Stimulated activated memory B cell treated with anti-CD40 and anti-IgM and Interleukin-4, amounts not matched to agents 10 μg/mL and 1 μg/mL and 100 μg/mL, for 72 hours (primary cell): Measurements from ENCODE around the gene DPEP2.
A peak's percentile ranks its signal among the peaks of the same experiment; 100 is the strongest.
"Not testable (repeated sequence)": the region's sequence is repeated elsewhere in the genome, so short reads cannot be mapped to it uniquely, and the experiment has no call there.

ENCODE experiments used
- ATAC-seq: fragments of 150-1000 bp; cut with Tn5 transposase; 2 replicates; pipeline ENCODE4 v1.10.0; 2021
- H3K27ac Mint-ChIP-seq: one replicate; pipeline ENCODE4 v1.8.0; 2022; ENCODE audit warnings: mild to moderate bottlenecking, mixed read lengths
- H3K27me3 Mint-ChIP-seq: one replicate; pipeline ENCODE4 v1.8.0; 2022; ENCODE audit warnings: mixed read lengths
- H3K36me3 Mint-ChIP-seq: one replicate; pipeline ENCODE4 v1.8.0; 2022; ENCODE audit warnings: mixed read lengths
- H3K4me1 Mint-ChIP-seq: one replicate; pipeline ENCODE4 v1.8.0; 2022; ENCODE audit warnings: mixed read lengths
- H3K4me3 Mint-ChIP-seq: one replicate; pipeline ENCODE4 v1.8.0; 2022; ENCODE audit warnings: mild to moderate bottlenecking, moderate library complexity, mixed read lengths
- H3K9me3 Mint-ChIP-seq: one replicate; pipeline ENCODE4 v1.8.0; 2022; ENCODE audit warnings: mixed read lengths

DPEP2 gene

DNA sequence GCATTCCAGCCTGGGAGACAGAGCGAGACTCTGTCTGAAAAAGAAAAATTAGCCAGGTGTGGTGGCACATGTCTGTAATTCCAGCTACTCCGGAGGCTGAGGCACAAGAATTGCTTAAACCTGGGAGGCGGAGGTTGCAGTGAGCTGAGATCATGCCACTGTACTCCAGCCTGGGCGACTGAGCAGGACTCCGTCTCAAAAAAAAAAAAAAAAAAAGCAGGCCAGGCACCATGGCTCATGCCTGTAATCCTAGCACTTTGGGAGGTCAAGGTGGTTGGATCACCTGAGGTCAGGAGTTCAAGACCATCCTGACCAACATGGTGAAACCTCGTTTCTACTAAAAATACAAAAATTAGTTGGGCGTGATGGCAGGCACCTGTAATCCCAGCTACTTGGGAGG is 27.0 kb downstream of the DPEP2 start:
- not testable (repeated sequence) for H3K27me3 Mint-ChIP-seq, H3K36me3 Mint-ChIP-seq, H3K4me3 Mint-ChIP-seq, H3K27ac Mint-ChIP-seq, ATAC-seq, H3K9me3 Mint-ChIP-seq
- H3K4me1 Mint-ChIP-seq, result peaks cover 36% of the 10 kb centered on the region

DNA sequence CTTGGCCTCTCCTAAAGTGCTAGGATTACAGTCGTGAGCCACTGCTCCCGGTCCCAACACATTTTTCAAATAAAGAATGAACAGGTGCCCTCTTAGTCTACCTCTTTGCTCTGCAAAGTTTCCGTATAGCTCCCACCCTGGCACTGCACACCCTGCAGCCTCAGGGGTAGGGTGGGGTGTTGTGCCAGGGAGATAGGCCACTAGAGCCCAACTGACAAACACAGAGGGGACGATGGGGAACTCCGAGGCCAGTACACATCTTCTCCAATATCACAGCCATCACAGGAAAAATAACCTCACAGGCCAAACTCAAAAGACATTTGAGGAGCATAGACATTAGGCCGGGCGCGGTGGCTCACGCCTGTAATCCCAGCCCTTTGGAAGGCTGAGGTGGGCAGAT is 28.2 kb downstream of the DPEP2 start:
- no peaks in the 10 kb centered on the region for H3K9me3 Mint-ChIP-seq
- H3K36me3 Mint-ChIP-seq, result no peaks in the 10 kb centered on the region
- ATAC-seq, result no peak
- H3K4me1 Mint-ChIP-seq, result peaks cover 42% of the 10 kb centered on the region
- no peaks in the 10 kb centered on the region for H3K27me3 Mint-ChIP-seq
- no peak overlapping the region for H3K4me3 Mint-ChIP-seq
- H3K27ac Mint-ChIP-seq, result no peak overlapping the region

DNA sequence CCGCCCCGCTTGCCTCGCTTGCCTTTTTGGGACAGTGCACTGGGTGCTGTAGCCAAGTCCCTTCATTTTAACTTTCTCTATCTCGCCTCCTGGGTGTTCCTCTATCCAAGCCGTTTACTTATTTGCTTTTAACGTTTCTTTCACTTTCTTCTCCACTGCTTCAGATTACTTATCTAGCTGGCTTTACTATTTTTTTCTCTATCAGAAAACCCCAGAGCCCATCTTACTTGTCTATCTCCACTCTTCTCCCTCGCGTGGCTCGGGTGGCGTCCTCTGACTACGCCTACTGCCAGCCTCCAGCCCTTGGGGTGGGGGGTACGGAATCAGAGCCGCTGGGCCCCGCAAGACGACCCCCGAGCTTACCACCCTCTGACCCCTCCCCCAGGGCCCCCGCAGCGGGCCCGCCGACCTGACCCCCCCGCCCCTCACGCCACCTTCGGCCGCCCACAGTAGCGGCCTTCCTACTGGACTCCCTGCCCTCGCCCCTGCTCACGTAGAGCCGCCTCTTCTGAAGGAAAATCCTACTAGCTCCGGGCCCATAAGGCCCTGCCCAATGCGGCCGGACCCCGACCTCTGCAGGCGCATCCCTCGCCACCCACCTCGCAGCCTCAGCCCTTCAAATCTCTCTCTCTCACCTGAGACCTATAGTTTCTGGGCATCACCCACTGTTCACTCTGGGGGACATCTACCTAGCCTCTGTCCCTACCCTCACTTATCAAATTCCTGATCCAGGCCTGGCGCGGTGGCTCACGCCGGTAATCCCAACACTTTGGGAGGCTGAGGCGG is 29.8 kb downstream of the DPEP2 start:
- ATAC-seq, result no peak
- peak overlapping the region; percentile 84 for H3K27ac Mint-ChIP-seq
- peaks cover 46% of the 10 kb centered on the region for H3K4me1 Mint-ChIP-seq
- H3K27me3 Mint-ChIP-seq, result no peaks in the 10 kb centered on the region
- no peaks in the 10 kb centered on the region for H3K36me3 Mint-ChIP-seq
- no peaks in the 10 kb centered on the region for H3K9me3 Mint-ChIP-seq
- peak overlapping the region; percentile 98 for H3K4me3 Mint-ChIP-seq

DNA sequence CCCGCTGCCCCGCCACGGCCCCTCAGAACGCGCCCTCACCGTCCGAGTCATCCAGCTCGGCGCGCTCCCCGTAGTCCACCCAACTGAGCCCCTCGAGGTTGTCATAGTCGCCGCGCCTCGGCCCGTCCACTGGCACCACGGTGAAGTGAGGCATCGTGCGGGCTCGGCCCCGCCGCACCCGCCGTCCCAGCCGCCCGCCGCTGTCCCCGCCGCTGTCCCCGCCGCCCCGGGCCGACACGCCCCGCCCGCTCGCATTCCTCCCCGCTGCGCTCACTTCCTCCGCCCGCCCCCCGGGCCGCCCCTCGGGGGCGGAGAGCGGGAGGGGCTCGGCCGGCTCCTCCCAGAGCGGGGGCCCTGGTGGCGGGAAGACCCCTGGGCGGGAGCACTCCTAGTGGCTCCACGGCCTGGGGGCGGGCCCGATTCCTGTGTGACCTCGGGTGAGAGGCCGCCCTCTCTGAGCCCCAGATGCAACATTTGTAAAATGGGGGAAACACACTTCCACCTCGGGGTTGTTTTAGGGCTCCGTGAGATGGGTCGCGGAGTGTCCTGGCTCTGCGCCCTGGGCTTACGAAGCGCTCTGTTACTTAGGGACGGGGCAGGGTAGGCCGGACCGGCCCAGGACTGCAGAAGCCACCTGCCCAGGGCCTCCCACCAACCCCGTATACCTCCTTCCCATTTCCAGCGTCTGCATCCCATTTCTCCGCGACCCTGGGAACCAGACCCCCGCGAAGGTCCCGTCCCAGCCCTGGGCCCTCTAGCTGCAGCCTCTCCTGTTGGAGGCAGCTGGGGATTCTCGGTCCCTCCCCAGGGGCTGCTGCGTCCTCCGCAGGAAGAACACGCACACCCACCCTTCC is 30.7 kb downstream of the DPEP2 start, which contains the start of gene SLC12A4:
SLC12A4 (minus strand) TSS at position 238 of the 854 bp plus-strand sequence; CDS start at position 154, 84 bp downstream.
- H3K27me3 Mint-ChIP-seq, result no peaks in the 10 kb centered on the region
- peak within 1 kb of the TSS; percentile 84 for H3K27ac Mint-ChIP-seq
- H3K36me3 Mint-ChIP-seq, result no peaks in the 10 kb centered on the region
- H3K9me3 Mint-ChIP-seq, result no peaks in the 10 kb centered on the region
- peak within 1 kb of the TSS; percentile 98 for H3K4me3 Mint-ChIP-seq
- peaks cover 46% of the 10 kb centered on the region for H3K4me1 Mint-ChIP-seq
- peak; percentile 92 for ATAC-seq

DNA sequence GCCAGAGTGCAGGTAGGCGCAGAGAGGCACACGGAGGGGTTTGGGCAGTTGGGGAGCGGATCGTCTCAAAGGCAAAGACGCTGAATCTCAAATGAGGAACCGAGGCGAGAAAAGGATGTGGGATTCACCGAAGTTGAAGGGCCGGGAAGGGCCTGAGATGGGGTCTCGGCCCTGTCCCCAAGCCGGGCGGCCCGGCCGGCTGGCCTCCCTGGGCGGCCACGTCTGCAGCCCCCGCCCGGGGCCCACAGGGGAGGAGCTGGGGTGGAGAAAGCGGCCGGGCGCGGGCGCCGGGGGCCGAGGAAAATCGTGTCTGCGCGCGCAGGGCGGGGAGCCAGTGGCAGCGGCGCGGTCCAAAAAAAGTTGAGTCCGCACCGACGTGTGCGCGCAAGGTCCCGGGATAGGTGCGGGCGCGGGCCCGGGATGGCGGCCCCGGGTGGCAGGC is 31.3 kb downstream of the DPEP2 start:
- H3K27me3 Mint-ChIP-seq, result no peaks in the 10 kb centered on the region
- H3K36me3 Mint-ChIP-seq, result peaks cover 2% of the 10 kb centered on the region
- H3K27ac Mint-ChIP-seq, result peak overlapping the region; percentile 84
- peaks cover 48% of the 10 kb centered on the region for H3K4me1 Mint-ChIP-seq
- peak overlapping the region; percentile 98 for H3K4me3 Mint-ChIP-seq
- no peaks in the 10 kb centered on the region for H3K9me3 Mint-ChIP-seq
- ATAC-seq, result peak; percentile 60

DNA sequence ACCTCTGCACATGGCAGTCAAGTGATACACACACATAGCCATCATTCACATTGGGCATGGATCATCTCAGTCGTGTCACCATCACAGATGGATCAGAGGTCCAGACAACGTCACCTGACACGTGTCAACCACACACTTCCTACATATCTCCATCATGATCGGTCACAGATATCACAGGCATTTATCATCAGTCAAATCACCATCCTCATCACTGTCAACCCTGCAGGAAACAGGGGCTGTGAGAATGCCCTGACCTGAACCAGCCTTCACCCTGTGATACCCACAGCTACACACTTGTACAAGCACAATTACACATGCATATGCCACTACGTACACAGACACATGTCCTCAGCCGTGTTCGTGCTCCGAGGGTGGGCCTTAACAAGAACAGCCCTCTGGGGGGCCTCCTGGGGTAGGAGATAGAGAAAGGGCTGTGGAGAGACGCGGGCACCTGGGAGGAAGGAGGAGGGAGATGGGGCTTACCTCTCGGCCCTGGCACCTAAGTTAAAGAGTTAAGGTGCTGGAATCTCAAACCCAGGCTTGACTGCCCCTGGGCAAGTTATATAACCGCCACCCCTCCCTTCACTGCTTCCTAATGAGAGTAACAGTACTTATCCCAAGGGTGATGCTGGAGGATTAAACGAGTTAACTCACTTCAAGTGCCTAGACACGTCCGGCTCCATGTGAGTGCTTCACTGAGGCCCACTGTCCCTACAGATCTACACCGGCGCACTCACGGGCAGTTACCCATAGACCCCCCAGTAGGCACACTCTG is 31.9 kb downstream of the DPEP2 start:
- Mint-ChIP-seq H3K9me3 (no peaks in the 10 kb centered on the region), H3K27me3 (no peaks in the 10 kb centered on the region), H3K4me3 (peak overlapping the region; percentile 98), H3K4me1 (peaks cover 53% of the 10 kb centered on the region), H3K27ac (peak overlapping the region; percentile 84), H3K36me3 (peaks cover 8% of the 10 kb centered on the region)
- no peak for ATAC-seq

DNA sequence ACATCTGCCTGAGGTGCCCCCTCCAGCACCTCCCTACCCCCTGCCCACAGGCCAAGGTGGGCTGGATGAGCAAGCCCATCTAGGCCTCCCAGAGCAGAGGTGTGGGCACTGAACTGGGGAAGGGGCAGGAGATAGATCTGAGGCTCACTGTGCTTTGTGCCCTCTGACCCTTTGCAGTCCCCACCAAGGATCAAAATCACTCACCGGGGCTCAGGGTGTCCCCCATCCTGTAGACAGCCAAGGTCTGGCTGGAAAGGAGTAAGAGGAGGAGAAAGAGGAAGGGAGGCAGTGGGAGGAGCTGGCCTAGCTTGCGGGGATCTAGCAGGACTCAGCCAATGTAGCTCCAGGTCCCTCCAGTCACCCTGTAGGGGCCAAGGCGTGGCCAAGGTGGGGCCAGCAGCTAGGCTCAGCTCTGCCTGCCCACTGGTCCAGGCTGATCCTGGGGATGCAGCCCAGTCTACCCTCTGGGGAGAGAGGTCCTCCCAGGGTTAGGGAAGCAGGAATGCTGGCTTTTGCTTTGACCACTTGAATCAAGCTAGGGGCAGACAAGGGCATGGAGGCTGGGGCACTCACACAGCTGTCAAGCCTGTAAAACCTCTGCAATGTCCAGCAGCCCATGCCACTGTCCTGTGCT is 32.6 kb downstream of the DPEP2 start:
- Mint-ChIP-seq H3K9me3 (no peaks in the 10 kb centered on the region), H3K36me3 (peaks cover 15% of the 10 kb centered on the region), H3K4me1 (peaks cover 53% of the 10 kb centered on the region), H3K27me3 (no peaks in the 10 kb centered on the region), H3K27ac (peak overlapping the region; percentile 84), H3K4me3 (peak overlapping the region; percentile 98)
- ATAC-seq, result no peak

DNA sequence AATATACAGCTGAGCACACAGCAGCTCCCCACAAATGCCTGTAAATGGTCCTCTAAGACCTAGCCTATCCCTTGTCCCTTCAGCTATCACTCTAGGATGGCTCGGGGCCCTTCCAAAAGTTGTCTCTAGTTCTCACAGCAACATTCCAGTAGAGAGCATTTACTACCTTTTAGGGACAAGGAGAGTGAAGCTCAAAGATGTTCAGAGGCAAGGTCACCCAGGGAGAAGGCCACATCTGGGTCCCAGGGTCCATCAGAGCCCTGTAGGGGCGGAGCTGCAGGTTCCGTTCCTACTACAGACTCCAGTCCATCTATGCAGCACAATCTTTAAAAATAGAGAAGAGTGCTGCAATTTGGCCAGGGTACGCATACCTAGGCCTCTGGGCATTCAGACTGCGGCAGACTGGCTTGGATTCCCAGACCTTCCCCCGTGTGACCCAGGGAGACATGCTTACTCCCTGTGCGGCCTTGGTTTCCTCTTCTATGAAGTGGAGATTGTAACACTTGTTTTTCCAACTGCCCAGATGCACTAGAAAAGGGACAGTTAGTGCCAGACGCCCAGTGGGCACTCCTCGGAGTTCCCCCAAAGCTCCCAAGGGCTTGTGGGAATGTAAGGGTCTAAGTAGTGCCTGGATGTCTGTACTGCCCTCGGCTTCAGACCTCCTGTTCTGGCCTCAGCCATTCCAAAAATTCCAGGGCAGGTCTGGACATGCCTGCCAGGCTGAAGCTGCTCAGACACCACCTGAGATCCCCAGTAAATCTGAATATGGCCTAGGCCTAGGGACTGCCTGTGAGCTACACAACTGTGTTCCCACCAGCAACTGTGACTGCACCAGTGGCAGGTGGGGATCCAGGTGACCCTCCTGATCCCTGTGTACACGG is 33.4 kb downstream of the DPEP2 start:
- no peak for ATAC-seq
- Mint-ChIP-seq H3K36me3 (peaks cover 23% of the 10 kb centered on the region), H3K4me1 (peaks cover 53% of the 10 kb centered on the region), H3K27ac (no peak overlapping the region), H3K4me3 (no peak overlapping the region), H3K27me3 (no peaks in the 10 kb centered on the region), H3K9me3 (no peaks in the 10 kb centered on the region)

DNA sequence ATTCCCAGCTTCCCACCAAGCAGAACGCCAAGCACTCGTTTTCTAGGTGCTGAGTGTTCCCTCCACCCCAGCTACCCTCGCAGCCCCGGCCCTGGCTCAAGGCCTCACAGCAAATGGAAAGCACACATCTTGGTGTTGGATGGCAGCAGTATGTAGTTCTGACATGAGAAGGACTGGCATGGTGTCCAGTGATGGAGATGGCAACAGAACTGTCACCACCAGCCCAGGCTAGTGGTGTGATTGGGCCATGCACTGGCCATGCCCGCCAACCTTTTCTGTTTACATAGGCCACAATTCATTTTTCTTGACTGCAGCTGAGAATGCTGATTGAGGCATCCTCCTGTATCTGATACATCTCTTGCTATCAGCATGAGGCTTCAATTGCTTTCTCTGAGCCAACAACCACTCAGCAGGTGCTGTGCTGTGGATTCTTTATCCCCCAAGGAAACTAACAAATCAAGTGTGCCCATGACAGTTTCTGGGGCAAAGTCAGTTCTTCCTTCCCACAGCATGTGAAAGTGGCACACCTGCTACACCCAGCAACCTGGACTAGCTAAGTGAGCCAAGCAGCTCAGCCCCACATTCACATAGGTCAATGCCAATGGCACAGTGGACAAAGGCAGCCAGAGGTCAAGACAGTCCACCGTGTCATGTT is 34.7 kb downstream of the DPEP2 start:
- Mint-ChIP-seq H3K9me3 (no peaks in the 10 kb centered on the region), H3K27me3 (no peaks in the 10 kb centered on the region), H3K36me3 (peaks cover 36% of the 10 kb centered on the region), H3K4me1 (peaks cover 48% of the 10 kb centered on the region), H3K4me3 (no peak overlapping the region), H3K27ac (no peak overlapping the region)
- no peak for ATAC-seq

DNA sequence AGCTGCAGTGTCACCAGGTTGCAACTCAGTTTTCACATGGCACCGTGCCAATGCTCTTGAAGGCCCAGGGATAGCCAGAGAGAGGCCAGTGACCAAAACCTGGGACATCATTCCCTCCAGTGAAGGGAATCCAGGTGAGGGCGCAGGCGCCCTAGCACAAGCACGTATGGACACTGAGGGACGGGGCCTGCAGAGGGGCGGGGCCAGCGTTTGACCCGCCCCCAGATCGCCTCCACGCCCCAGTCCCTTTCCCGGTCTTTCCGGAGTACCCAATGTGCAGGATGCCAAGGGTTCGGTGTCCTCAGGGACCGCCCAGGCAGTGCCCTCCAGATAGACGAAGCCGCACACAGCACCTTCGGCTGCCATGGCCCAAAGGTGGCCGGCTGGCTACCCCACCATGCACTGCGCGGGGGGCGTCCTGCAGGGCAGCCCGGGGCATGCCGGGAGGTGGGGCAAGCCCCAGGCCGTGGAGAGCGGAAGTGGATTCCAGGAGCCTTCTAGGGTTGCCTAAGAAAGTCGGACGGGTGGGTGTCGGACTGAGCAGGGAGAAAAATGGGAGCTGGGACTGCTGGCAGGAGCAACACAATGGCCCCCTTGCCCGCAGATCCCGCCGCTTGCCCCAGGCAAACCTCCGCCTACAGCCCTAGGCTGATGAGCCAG is 35.5 kb downstream of the DPEP2 start:
- Mint-ChIP-seq H3K4me1 (peaks cover 41% of the 10 kb centered on the region), H3K4me3 (no peak overlapping the region), H3K9me3 (no peaks in the 10 kb centered on the region), H3K36me3 (peaks cover 37% of the 10 kb centered on the region), H3K27ac (no peak overlapping the region), H3K27me3 (no peaks in the 10 kb centered on the region)
- ATAC-seq, result no peak

DNA sequence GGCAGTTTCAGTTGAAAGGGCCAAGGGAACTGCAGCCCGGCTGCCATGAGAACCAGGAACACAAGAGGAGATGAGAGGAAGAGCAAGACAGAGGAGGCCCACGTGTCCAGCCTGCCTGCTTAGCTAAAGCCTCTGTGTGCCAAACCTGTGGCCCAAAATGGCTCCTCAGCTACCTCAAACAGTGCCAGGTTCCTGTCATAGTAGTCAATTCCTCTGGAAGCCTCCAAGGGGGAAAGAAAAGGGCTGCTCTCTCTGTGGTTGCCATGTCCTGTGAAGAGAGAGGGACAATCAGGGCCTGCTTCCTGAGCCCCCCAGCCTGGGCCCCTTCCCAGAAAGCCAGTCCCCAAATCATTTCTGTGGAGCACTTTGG is 36.0 kb downstream of the DPEP2 start:
- H3K27ac Mint-ChIP-seq, result no peak overlapping the region
- H3K4me1 Mint-ChIP-seq, result peaks cover 41% of the 10 kb centered on the region
- H3K9me3 Mint-ChIP-seq, result no peaks in the 10 kb centered on the region
- peaks cover 37% of the 10 kb centered on the region for H3K36me3 Mint-ChIP-seq
- no peak overlapping the region for H3K4me3 Mint-ChIP-seq
- no peaks in the 10 kb centered on the region for H3K27me3 Mint-ChIP-seq
- ATAC-seq, result no peak

DNA sequence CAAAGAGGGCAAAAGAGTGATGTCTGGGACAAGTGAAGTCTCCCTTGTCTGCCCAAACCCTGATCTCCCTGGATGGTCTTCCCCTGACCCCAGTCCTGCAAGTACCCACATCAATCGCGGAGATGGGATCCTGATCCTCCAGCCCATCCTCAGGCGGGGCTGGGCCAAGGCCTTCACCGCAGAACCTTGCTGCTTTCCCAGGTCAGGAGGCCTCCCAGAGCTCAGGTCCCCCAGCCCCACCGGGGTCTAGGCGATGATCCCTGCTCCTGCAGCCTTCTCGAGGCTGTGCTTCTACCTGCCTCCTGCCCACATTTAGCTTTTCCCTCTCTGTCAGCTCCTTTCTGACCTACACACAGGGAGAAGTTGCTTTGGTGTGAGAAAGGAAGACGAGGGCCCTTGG is 37.1 kb downstream of the DPEP2 start:
- H3K4me1 Mint-ChIP-seq, result peaks cover 31% of the 10 kb centered on the region
- no peak overlapping the region for H3K4me3 Mint-ChIP-seq
- ATAC-seq, result no peak
- no peaks in the 10 kb centered on the region for H3K27me3 Mint-ChIP-seq
- peaks cover 37% of the 10 kb centered on the region for H3K36me3 Mint-ChIP-seq
- no peaks in the 10 kb centered on the region for H3K9me3 Mint-ChIP-seq
- no peak overlapping the region for H3K27ac Mint-ChIP-seq

DNA sequence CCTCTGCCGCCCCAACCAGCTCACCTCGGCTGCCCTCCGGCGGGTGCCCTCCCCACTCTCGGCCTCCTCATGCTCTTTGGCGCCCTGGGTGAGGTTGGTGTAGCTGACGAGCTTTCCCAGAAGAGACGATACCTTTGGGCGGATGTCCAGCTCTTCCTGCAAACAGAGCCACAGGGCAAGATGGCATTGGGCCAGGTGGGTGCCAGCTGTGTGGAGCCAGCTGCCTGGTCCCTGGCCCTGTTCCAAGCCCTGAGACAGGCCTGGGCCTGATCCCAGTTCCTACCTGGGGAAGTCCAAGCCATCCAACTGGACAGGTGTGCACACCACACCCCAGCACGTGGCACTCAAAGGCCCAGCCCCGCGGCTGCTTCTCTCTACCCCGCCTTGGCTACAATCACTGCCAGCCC is 37.7 kb downstream of the DPEP2 start:
- Mint-ChIP-seq H3K27ac (no peak overlapping the region), H3K36me3 (peaks cover 37% of the 10 kb centered on the region)

More for the DNA sequence above, 37.7 kb downstream of the DPEP2 start:
- H3K9me3 Mint-ChIP-seq, result no peaks in the 10 kb centered on the region
- H3K4me3 Mint-ChIP-seq, result no peak overlapping the region
- no peaks in the 10 kb centered on the region for H3K27me3 Mint-ChIP-seq
- ATAC-seq, result no peak
- H3K4me1 Mint-ChIP-seq, result peaks cover 25% of the 10 kb centered on the region
